HUES6 (cell line): Measurements from ENCODE around the gene ARHGAP21.
"Not testable (repeated sequence)": the region's sequence is repeated elsewhere in the genome, so short reads cannot be mapped to it uniquely, and the experiment has no call there.

ENCODE experiments used
- H3K27ac ChIP-seq: 2 replicates; pipeline ENCODE4 v1.7.0; 2013; ENCODE audit warnings: low read depth, mild to moderate bottlenecking, low read length, inconsistent platforms
- H3K27me3 ChIP-seq: 2 replicates; pipeline ENCODE4 v1.6.1; 2013; ENCODE audit warnings: low read length; ENCODE audit not compliant: control insufficient read depth, insufficient read depth
- H3K36me3 ChIP-seq: 2 replicates; pipeline ENCODE4 v1.6.1; 2013; ENCODE audit warnings: low read length; ENCODE audit not compliant: control insufficient read depth, insufficient read depth
- H3K4me1 ChIP-seq: 2 replicates; pipeline ENCODE4 v1.6.1; 2013; ENCODE audit warnings: low read length; ENCODE audit not compliant: control insufficient read depth, insufficient read depth
- H3K4me3 ChIP-seq: 2 replicates; pipeline ENCODE4 v1.5.1; 2013; ENCODE audit warnings: low read depth, low read length
- H3K9ac ChIP-seq: one replicate; pipeline ENCODE4 v1.6.1; 2013; ENCODE audit warnings: mild to moderate bottlenecking, low read length
- H3K9me3 ChIP-seq: 2 replicates; pipeline ENCODE4 v1.6.1; 2013; ENCODE audit warnings: low read depth, low read length; ENCODE audit not compliant: control insufficient read depth, insufficient read depth

Gene ARHGAP21

DNA sequence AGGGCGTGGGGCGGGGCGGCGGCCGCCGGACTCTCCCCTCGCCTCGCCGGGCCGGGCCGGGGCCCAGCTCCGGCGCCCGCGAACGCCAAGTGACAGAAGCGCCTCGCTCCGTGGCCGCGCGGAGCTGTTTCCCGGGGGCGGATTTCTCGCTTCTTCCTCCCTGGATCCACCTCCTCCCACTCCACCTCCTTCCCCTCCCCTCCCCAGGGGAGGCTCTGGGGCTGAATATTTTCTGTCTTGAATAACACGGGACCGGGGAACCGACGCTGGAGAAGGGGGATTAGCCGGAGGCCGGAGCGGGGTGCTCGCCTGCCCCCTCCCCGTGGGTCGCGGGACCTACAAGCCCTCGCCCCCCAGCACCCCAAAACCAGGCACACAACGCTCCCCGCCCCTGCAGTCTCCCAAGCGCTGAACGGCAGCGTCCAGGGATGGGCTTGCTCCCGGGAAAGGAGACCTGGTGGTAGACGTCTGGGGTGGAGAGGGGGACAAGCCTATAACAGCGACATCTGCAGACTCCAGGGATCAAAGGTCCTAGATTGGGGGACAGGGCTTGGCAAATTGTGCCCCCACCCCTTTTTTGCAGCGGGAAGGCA, at the start of gene ARHGAP21:
Gene ARHGAP21 (minus strand): TSS at position 100 of the 593 bp plus-strand sequence. CDS start 1,988 bp downstream, outside the sequence.
- no peaks in the 10 kb centered on the region for H3K9me3 ChIP-seq
- peak within 1 kb of the TSS; percentile 84 for H3K9ac ChIP-seq
- peaks cover 41% of the 10 kb centered on the region for H3K4me1 ChIP-seq
- H3K4me3 ChIP-seq, result peak within 1 kb of the TSS; percentile 99
- H3K27me3 ChIP-seq, result peaks cover 28% of the 10 kb centered on the region
- H3K36me3 ChIP-seq, result no peaks in the 10 kb centered on the region
- peak within 1 kb of the TSS; percentile 89; the same call in 1 of the 2 replicates for H3K27ac ChIP-seq

- H3K4me1 ChIP-seq, result no peaks in the 10 kb centered on the region
- no peak overlapping the region for H3K27ac ChIP-seq
These were observed 48.4 kb upstream of the ARHGAP21 start for GRCh38 chr10:24771943-24772694.

GRCh38 chr10:24764991-24765390, 41.3 kb upstream of the ARHGAP21 start:
- peaks cover 15% of the 10 kb centered on the region for H3K4me1 ChIP-seq
- peaks cover 16% of the 10 kb centered on the region; the same call in 1 of the 2 replicates for H3K9me3 ChIP-seq
- H3K27ac ChIP-seq, H3K36me3 ChIP-seq, H3K27me3 ChIP-seq, H3K9ac ChIP-seq, H3K4me3 ChIP-seq: not testable (repeated sequence)

More at GRCh38 chr10:24771943-24772694, 48.4 kb upstream of the ARHGAP21 start:
- Histone ChIP-seq H3K4me3 (no peak overlapping the region), H3K36me3 (no peaks in the 10 kb centered on the region), H3K9me3 (no peaks in the 10 kb centered on the region), H3K27me3 (no peaks in the 10 kb centered on the region), H3K9ac (no peak overlapping the region)

GRCh38 chr10:24762966-24763623, 39.4 kb upstream of the ARHGAP21 start:
- peaks cover 16% of the 10 kb centered on the region; the same call in 1 of the 2 replicates for H3K9me3 ChIP-seq
- 0 out of 2 replicates have a peak overlapping the region, but pooled peaks have one; percentile 47 for H3K27ac ChIP-seq
- H3K9ac ChIP-seq, result no peak overlapping the region
- H3K27me3 ChIP-seq, result no peaks in the 10 kb centered on the region
- H3K4me1 ChIP-seq, result peaks cover 15% of the 10 kb centered on the region
- no peaks in the 10 kb centered on the region for H3K36me3 ChIP-seq
- H3K4me3 ChIP-seq, result no peak overlapping the region

DNA sequence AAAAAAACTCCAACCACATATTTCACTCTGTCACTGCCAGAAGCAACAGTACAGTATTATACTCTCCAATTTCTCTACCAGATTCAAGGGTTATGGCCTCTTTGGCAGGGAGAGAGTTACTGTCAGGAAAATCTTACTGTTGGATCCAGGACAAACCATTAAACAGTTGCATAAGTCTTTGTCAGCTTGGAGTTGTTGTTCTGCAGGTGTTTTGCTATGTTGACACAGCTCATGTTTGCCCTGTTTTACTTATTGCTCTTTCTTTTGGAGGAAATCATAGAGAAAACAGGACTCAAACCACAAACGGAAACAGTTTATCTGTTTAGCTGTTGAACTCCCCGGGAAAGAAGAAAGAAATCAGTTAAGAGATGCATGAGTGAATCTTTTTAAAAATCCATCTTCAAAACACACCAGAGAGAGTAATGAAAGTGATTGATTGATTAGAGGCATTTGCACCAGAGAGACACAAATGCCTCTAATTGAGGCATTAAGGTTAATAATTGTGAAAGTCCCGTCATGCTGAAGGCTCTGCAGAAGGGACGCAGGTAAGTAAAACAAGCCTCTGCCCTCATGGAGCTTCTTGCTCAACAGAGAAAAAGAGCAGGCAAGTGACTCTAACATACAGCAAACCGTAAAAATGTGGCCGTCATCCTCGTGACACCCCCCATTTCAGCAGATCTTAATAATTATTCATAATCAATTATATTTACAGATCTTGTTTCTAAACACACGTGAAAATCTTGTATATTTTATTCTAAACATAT, 38.7 kb upstream of the ARHGAP21 start:
- no peak overlapping the region for H3K9ac ChIP-seq
- H3K27ac ChIP-seq, result 0 out of 2 replicates have a peak overlapping the region, but pooled peaks have one; percentile 47
- H3K9me3 ChIP-seq, result peaks cover 16% of the 10 kb centered on the region; the same call in 1 of the 2 replicates
- no peak overlapping the region for H3K4me3 ChIP-seq
- H3K27me3 ChIP-seq, result no peaks in the 10 kb centered on the region
- H3K36me3 ChIP-seq, result no peaks in the 10 kb centered on the region
- peaks cover 15% of the 10 kb centered on the region for H3K4me1 ChIP-seq

- Histone ChIP-seq H3K27me3 (no peaks in the 10 kb centered on the region), H3K4me1 (peaks cover 15% of the 10 kb centered on the region), H3K36me3 (no peaks in the 10 kb centered on the region), H3K9me3 (peaks cover 3% of the 10 kb centered on the region; the same call in 1 of the 2 replicates), H3K9ac (no peak overlapping the region), H3K4me3 (no peak overlapping the region), H3K27ac (no peak overlapping the region)
These were observed 36.0 kb upstream of the ARHGAP21 start for GRCh38 chr10:24759672-24760071.

GRCh38 chr10:24758254-24758653, 34.6 kb upstream of the ARHGAP21 start:
- H3K36me3 ChIP-seq, H3K9ac ChIP-seq, H3K4me3 ChIP-seq, H3K27ac ChIP-seq, H3K27me3 ChIP-seq, H3K9me3 ChIP-seq: not testable (repeated sequence)
- H3K4me1 ChIP-seq, result peaks cover 15% of the 10 kb centered on the region

GRCh38 chr10:24756283-24756682, 32.6 kb upstream of the ARHGAP21 start:
- H3K4me3 ChIP-seq, result no peak overlapping the region

DNA sequence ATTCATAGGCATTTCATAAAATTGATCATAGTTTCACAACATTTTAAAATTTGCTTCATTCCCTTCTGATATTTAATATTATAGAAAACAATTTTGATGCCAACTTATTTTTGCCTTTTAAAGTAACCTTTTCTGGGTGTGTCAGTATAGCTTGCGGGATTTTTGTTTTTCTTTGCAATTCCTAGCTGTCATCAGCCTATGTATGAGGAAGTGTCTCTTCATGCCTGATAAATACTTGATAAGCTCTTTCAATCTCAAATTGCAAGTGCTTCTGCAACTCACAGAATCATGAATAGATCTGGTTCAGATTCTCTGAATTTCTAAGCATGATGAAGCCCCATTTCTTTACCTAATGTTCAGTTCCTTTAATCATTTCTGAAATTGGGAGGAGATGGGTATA, 28.0 kb upstream of the ARHGAP21 start:
- no peak overlapping the region for H3K9ac ChIP-seq
- H3K27ac ChIP-seq, result no peak overlapping the region
- no peaks in the 10 kb centered on the region for H3K36me3 ChIP-seq
- no peaks in the 10 kb centered on the region for H3K9me3 ChIP-seq
- H3K4me1 ChIP-seq, result no peaks in the 10 kb centered on the region
- H3K27me3 ChIP-seq, result no peaks in the 10 kb centered on the region
- no peak overlapping the region for H3K4me3 ChIP-seq

More at GRCh38 chr10:24756283-24756682, 32.6 kb upstream of the ARHGAP21 start:
- Histone ChIP-seq H3K9me3 (no peaks in the 10 kb centered on the region), H3K27me3 (no peaks in the 10 kb centered on the region), H3K36me3 (no peaks in the 10 kb centered on the region), H3K9ac (no peak overlapping the region), H3K4me1 (no peaks in the 10 kb centered on the region), H3K27ac (no peak overlapping the region)

- H3K27me3 ChIP-seq, result no peaks in the 10 kb centered on the region
- H3K9ac ChIP-seq, result no peak overlapping the region
- no peaks in the 10 kb centered on the region for H3K4me1 ChIP-seq
- H3K27ac ChIP-seq, result no peak overlapping the region
- H3K4me3 ChIP-seq, result no peak overlapping the region
- H3K36me3 ChIP-seq, result no peaks in the 10 kb centered on the region
- no peaks in the 10 kb centered on the region for H3K9me3 ChIP-seq
These were observed 27.0 kb upstream of the ARHGAP21 start for GRCh38 chr10:24750695-24751094.
